Measurements from ENCODE around the gene ENAH. TPM values are rescaled to one million over a fixed set of nuclear protein-coding genes. Genes with fewer than 3 reads are reported as not detected.

Gene ENAH
- total and polyA plus RNA-seq, 4 donors, result 47.3 to 415 (median 115) TPM

GRCh38 chr1:225494789-225495359 lies 158.0 kb downstream of the ENAH start:
- Histone ChIP-seq H3K9me3 (ENCODE audit: control insufficient read depth, low read length) (no peaks in the 10 kb centered on the region), H3K4me1 (ENCODE audit: control insufficient read depth in 1 of 2, insufficient read depth in 2 of 2, low read length in 2 of 2) (no peaks in the 10 kb centered on the region), H3K36me3 (ENCODE audit: control insufficient read depth in 1 of 2, insufficient read depth in 2 of 2, low read length in 1 of 2) (no peaks in the 10 kb centered on the region), H3K27ac (ENCODE audit: low read depth in 1 of 2, low read length in 2 of 2) (no peak overlapping the region), H3K4me3 (ENCODE audit: low read length in 2 of 2) (no peak overlapping the region), H3K27me3 (ENCODE audit: control insufficient read depth in 1 of 2, insufficient read depth in 2 of 2, low read length in 1 of 2) (no peaks in the 10 kb centered on the region)
- 76 to 77% methylated on average over 7 of the region's 7 CpGs for WGBS, 2 donors
- no peak for DNase-seq
- intact Hi-C loops (cut with DNase I), result no loop called here
- ATAC-seq (ENCODE audit: low FRiP score), result no peak

GRCh38 chr1:225493591-225494246 lies 159.2 kb downstream of the ENAH start:
- intact Hi-C loops (cut with DNase I), result no loop called here
- Histone ChIP-seq H3K27me3 (ENCODE audit: control insufficient read depth in 1 of 2, insufficient read depth in 2 of 2, low read length in 1 of 2) (no peaks in the 10 kb centered on the region), H3K9me3 (ENCODE audit: control insufficient read depth, low read length) (no peaks in the 10 kb centered on the region), H3K4me3 (ENCODE audit: low read length in 2 of 2) (no peak overlapping the region), H3K36me3 (ENCODE audit: control insufficient read depth in 1 of 2, insufficient read depth in 2 of 2, low read length in 1 of 2) (no peaks in the 10 kb centered on the region), H3K4me1 (ENCODE audit: control insufficient read depth in 1 of 2, insufficient read depth in 2 of 2, low read length in 2 of 2) (peaks cover 0 to 3% of the 10 kb centered on the region in 2 donors), H3K27ac (ENCODE audit: low read depth in 1 of 2, low read length in 2 of 2) (no peak overlapping the region)
- 95 to 96% methylated on average over 6 of the region's 6 CpGs for WGBS, 2 donors
- DNase-seq, result no peak
- ATAC-seq (ENCODE audit: low FRiP score), result no peak

GRCh38 chr1:225488676-225489075 lies 164.2 kb downstream of the ENAH start:
- ATAC-seq (ENCODE audit: low FRiP score) (no peak), DNase-seq (no peak)
- H3K4me1 ChIP-seq (ENCODE audit: control insufficient read depth in 1 of 2, insufficient read depth in 2 of 2, low read length in 2 of 2), result peaks cover 0 to 3% of the 10 kb centered on the region in 2 donors
- H3K36me3 ChIP-seq (ENCODE audit: control insufficient read depth in 1 of 2, insufficient read depth in 2 of 2, low read length in 1 of 2), result no peaks in the 10 kb centered on the region
- H3K9me3 ChIP-seq (ENCODE audit: control insufficient read depth, low read length), result no peaks in the 10 kb centered on the region
- intact Hi-C loops (cut with DNase I), result loop anchor here (5.0 to 10.0 kb wide), 2 partner anchors 56 to 74 kb away; no protein-coding TSS in a partner anchor
- H3K27ac ChIP-seq (ENCODE audit: low read depth in 1 of 2, low read length in 2 of 2), result no peak overlapping the region
- H3K27me3 ChIP-seq (ENCODE audit: control insufficient read depth in 1 of 2, insufficient read depth in 2 of 2, low read length in 1 of 2), result no peaks in the 10 kb centered on the region
- no peak overlapping the region for H3K4me3 ChIP-seq (ENCODE audit: low read length in 2 of 2)
- WGBS, 2 donors, result 22 to 32% methylated on average over 5 of the region's 5 CpGs

GRCh38 chr1:225486856-225487255 lies 166.1 kb downstream of the ENAH start:
- no peaks in the 10 kb centered on the region for H3K36me3 ChIP-seq (ENCODE audit: control insufficient read depth in 1 of 2, insufficient read depth in 2 of 2, low read length in 1 of 2)
- H3K4me1 ChIP-seq (ENCODE audit: control insufficient read depth in 1 of 2, insufficient read depth in 2 of 2, low read length in 2 of 2), result peaks cover 2 to 3% of the 10 kb centered on the region in 2 donors
- intact Hi-C loops (cut with DNase I), result loop anchor here (5.0 to 10.0 kb wide), 2 partner anchors 58 to 75 kb away; no protein-coding TSS in a partner anchor
- no peaks in the 10 kb centered on the region for H3K9me3 ChIP-seq (ENCODE audit: control insufficient read depth, low read length)
- ATAC-seq (ENCODE audit: low FRiP score) (no peak), DNase-seq (no peak)
- no peak overlapping the region for H3K27ac ChIP-seq (ENCODE audit: low read depth in 1 of 2, low read length in 2 of 2)
- 91% methylated on average over 2 of the region's 2 CpGs for WGBS, 2 donors
- H3K4me3 ChIP-seq (ENCODE audit: low read length in 2 of 2), result no peak overlapping the region
- no peaks in the 10 kb centered on the region for H3K27me3 ChIP-seq (ENCODE audit: control insufficient read depth in 1 of 2, insufficient read depth in 2 of 2, low read length in 1 of 2)

- intact Hi-C loops (cut with DNase I), result loop anchor here (5.0 to 10.0 kb wide), 2 partner anchors 59 to 76 kb away; no protein-coding TSS in a partner anchor
- no peaks in the 10 kb centered on the region for H3K9me3 ChIP-seq (ENCODE audit: control insufficient read depth, low read length)
- ATAC-seq (ENCODE audit: low FRiP score) (no peak), DNase-seq (peak in 1 of 2 donors; percentile 48)
- peaks cover 2 to 3% of the 10 kb centered on the region in 2 donors for H3K4me1 ChIP-seq (ENCODE audit: control insufficient read depth in 1 of 2, insufficient read depth in 2 of 2, low read length in 2 of 2)
- H3K4me3 ChIP-seq (ENCODE audit: low read length in 2 of 2), result no peak overlapping the region
- H3K27me3 ChIP-seq (ENCODE audit: control insufficient read depth in 1 of 2, insufficient read depth in 2 of 2, low read length in 1 of 2), result no peaks in the 10 kb centered on the region
- no peaks in the 10 kb centered on the region for H3K36me3 ChIP-seq (ENCODE audit: control insufficient read depth in 1 of 2, insufficient read depth in 2 of 2, low read length in 1 of 2)
- 95 to 96% methylated on average over 6 of the region's 6 CpGs for WGBS, 2 donors
- H3K27ac ChIP-seq (ENCODE audit: low read depth in 1 of 2, low read length in 2 of 2), result no peak overlapping the region
Measured at GRCh38 chr1:225485991-225486530, 166.9 kb downstream of the ENAH start.

GRCh38 chr1:225485226-225485625 lies 167.7 kb downstream of the ENAH start:
- ATAC-seq (ENCODE audit: low FRiP score), result no peak
- intact Hi-C loops (cut with DNase I), result loop anchor here (5.0 to 10.0 kb wide), 2 partner anchors 60 to 77 kb away; no protein-coding TSS in a partner anchor
- Histone ChIP-seq H3K4me1 (ENCODE audit: control insufficient read depth in 1 of 2, insufficient read depth in 2 of 2, low read length in 2 of 2) (peaks cover 2 to 3% of the 10 kb centered on the region in 2 donors), H3K4me3 (ENCODE audit: low read length in 2 of 2) (no peak overlapping the region), H3K27me3 (ENCODE audit: control insufficient read depth in 1 of 2, insufficient read depth in 2 of 2, low read length in 1 of 2) (no peaks in the 10 kb centered on the region), H3K36me3 (ENCODE audit: control insufficient read depth in 1 of 2, insufficient read depth in 2 of 2, low read length in 1 of 2) (no peaks in the 10 kb centered on the region), H3K9me3 (ENCODE audit: control insufficient read depth, low read length) (no peaks in the 10 kb centered on the region), H3K27ac (ENCODE audit: low read depth in 1 of 2, low read length in 2 of 2) (no peak overlapping the region)
- 91 to 92% methylated on average over 3 of the region's 3 CpGs for WGBS, 2 donors
- DNase-seq, result peak in 1 of 2 donors; percentile 41

GRCh38 chr1:225484657-225485214 lies 168.2 kb downstream of the ENAH start:
- H3K9me3 ChIP-seq (ENCODE audit: control insufficient read depth, low read length), result no peaks in the 10 kb centered on the region
- no peak for ATAC-seq (ENCODE audit: low FRiP score)
- intact Hi-C loops (cut with DNase I), result loop anchor here (5.0 to 10.0 kb wide), 3 partner anchors 60 to 168 kb away; partner anchors contain the start of gene ENAH (in 1 of the 2)

GRCh38 chr1:225483818-225484656 lies 168.9 kb downstream of the ENAH start:
- Histone ChIP-seq H3K27me3 (ENCODE audit: control insufficient read depth in 1 of 2, insufficient read depth in 2 of 2, low read length in 1 of 2) (no peaks in the 10 kb centered on the region), H3K27ac (ENCODE audit: low read depth in 1 of 2, low read length in 2 of 2) (no peak overlapping the region), H3K4me3 (ENCODE audit: low read length in 2 of 2) (no peak overlapping the region), H3K36me3 (ENCODE audit: control insufficient read depth in 1 of 2, insufficient read depth in 2 of 2, low read length in 1 of 2) (no peaks in the 10 kb centered on the region), H3K4me1 (ENCODE audit: control insufficient read depth in 1 of 2, insufficient read depth in 2 of 2, low read length in 2 of 2) (peaks cover 0 to 2% of the 10 kb centered on the region in 2 donors), H3K9me3 (ENCODE audit: control insufficient read depth, low read length) (no peaks in the 10 kb centered on the region)
- intact Hi-C loops (cut with DNase I), result loop anchor here (5.0 to 10.0 kb wide), 2 partner anchors 61 to 168 kb away; partner anchors contain the start of gene ENAH (in 1 of the 2)
- ATAC-seq (ENCODE audit: low FRiP score), result no peak
- WGBS, 2 donors, result 69 to 71% methylated on average over 23 of the region's 23 CpGs
- peak in 1 of 2 donors; percentile 71 for DNase-seq

More at GRCh38 chr1:225484657-225485214, 168.2 kb downstream of the ENAH start:
- Histone ChIP-seq H3K4me1 (ENCODE audit: control insufficient read depth in 1 of 2, insufficient read depth in 2 of 2, low read length in 2 of 2) (peaks cover 2 to 3% of the 10 kb centered on the region in 2 donors), H3K27ac (ENCODE audit: low read depth in 1 of 2, low read length in 2 of 2) (no peak overlapping the region), H3K27me3 (ENCODE audit: control insufficient read depth in 1 of 2, insufficient read depth in 2 of 2, low read length in 1 of 2) (no peaks in the 10 kb centered on the region), H3K36me3 (ENCODE audit: control insufficient read depth in 1 of 2, insufficient read depth in 2 of 2, low read length in 1 of 2) (no peaks in the 10 kb centered on the region), H3K4me3 (ENCODE audit: low read length in 2 of 2) (no peak overlapping the region)
- peak in 1 of 2 donors; percentile 59 for DNase-seq
- 79% methylated on average over 10 of the region's 10 CpGs for WGBS, 2 donors
